Gastroesophageal sphincter (tissue), 4 donors: ENCODE data around the gene CNNM4. TPM values are rescaled to one million over a fixed set of nuclear protein-coding genes. Genes with fewer than 3 reads are reported as not detected.

Source experiments
- ATAC-seq: fragments of 150-250 bp; one replicate; pipeline ENCODE4 v1.9.1; 2016; ENCODE audit warnings: mild to moderate bottlenecking, moderate library complexity
- H3K27ac ChIP-seq, 4 donors: fragments of 200-600 bp; sonication (generic) in 3 of 4; 1 replicate in 3 of 4; 2 replicates in 1 of 4; pipeline ENCODE4 v1.5.1; 2016 to 2019
- H3K27me3 ChIP-seq: fragments of 200-600 bp; sonication (generic); one replicate; pipeline ENCODE4 v1.5.1; 2019
- H3K36me3 ChIP-seq, 2 donors: fragments of 200-600 bp; sonication (generic); one replicate each; pipeline ENCODE4 v1.5.1; 2019; ENCODE audit warnings: control low read depth in 1 of 2
- H3K4me1 ChIP-seq, 3 donors: fragments of 200-600 bp; sonication (generic); 1 replicate in 2 of 3; 2 replicates in 1 of 3; pipeline ENCODE4 v1.5.1; 2016 to 2019; ENCODE audit warnings: control low read depth in 2 of 3
- H3K4me3 ChIP-seq, 2 donors: fragments of 200-600 bp; sonication (generic); one replicate each; pipeline ENCODE4 v1.5.1; 2019; ENCODE audit warnings: mild to moderate bottlenecking in 1 of 2, moderate library complexity in 1 of 2
- H3K9me3 ChIP-seq, 3 donors: fragments of 200-600 bp; sonication (generic); one replicate each; pipeline ENCODE4 v1.5.1; 2017 to 2019; ENCODE audit warnings: control low read depth in 2 of 3
- EP300 ChIP-seq: sonication (generic); formaldehyde crosslinking; IDR thresholded peaks from one replicate; pipeline ENCODE4 v1.6.1; 2017; ENCODE audit warnings: antibody characterized with exemption, mild to moderate bottlenecking
- POLR2A ChIP-seq, 2 donors: fragments of 450-650 bp; IDR thresholded peaks; one replicate each; pipeline ENCODE4 v1.6.1; 2017; ENCODE audit warnings: antibody characterized with exemption in 2 of 2, mild to moderate bottlenecking in 2 of 2, moderate library complexity in 1 of 2
- POLR2AphosphoS5 ChIP-seq: sonication (generic); formaldehyde crosslinking; IDR thresholded peaks from one replicate; pipeline ENCODE4 v1.6.1; 2017; ENCODE audit warnings: antibody characterized with exemption
- WGBS, 2 donors: methylation state at CpG; one replicate each; pipeline ENCODE4 v1.1.5; 2018; ENCODE audit warnings: low coverage in 1 of 2; 5-methylcytosine and 5-hydroxymethylcytosine counted together
- total RNA-seq, 4 donors: library from RNA; depleted of rRNA; stranded (reverse); fragments of >200 nt; gene quantifications; one replicate each; pipeline ENCODE4 v1.1.0, GENCODE V29; 2016
- TF ChIP-seq, protein P1 (sequence below), 4 experiments: fragments of 200-600 bp in 2 of 4; fragments of 450-650 bp in 2 of 4; sonication (generic) in 1 of 4; IDR thresholded peaks; one replicate each; pipeline ENCODE4 v1.5.1; 2017 to 2019; ENCODE audit warnings: antibody characterized with exemption in 4 of 4, mild to moderate bottlenecking in 2 of 4, moderate library complexity in 2 of 4

CNNM4 gene
- 1 to 10 TPM; 2.7 to 6.1 (median 5.5) TPM for total RNA-seq

DNA sequence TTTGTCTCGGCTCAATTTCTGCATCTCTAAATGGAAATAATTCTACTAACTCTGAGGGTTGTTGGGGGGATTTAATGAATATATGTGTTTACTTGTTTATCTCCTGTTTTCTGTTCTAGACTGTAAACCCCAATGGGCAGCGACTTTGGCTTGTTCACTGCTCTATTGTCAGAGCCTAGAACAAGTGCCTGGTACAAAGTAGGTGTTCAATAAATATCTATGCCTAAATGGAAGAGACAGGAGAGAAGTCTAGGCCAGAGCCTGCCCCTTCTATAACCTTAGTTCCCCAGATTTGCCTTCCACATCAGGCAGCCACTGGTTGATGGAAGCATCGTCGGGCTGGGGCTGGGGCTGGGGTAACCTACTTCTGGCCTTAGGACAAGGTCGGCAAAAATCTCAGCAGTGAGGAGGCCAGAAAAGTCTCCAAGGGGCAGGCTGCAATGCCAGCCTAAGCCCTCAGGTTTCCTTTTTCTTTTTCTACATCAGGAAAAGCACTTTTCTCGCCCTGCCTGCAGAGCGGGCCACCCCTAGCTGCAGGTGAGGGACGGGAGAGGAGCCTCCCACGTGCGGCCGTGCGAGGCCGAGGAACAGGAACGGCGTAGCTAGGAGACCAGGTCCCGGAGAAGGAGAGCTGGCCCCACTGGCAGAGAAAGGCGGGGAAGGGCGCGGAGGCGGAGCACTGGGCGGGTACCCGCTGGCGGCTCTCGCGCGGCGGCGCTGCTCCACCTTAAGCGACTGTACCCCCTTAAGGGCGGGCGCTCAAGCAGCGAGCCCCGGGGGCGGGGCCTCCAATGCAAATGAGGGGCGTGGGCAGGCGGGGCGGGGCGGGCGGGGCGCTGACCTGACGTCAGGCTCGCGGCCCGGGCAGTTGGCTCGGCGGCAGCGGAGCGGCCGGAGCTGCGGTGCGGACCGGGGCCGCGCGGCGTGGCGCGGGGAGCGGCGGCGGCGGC is at the start of gene CNNM4:
Gene CNNM4, plus strand, starts transcription at position 867 of the 950 bp plus-strand sequence. CDS start 98 bp downstream, outside the sequence.
- H3K4me3 ChIP-seq = peak within 1 kb of the TSS; percentile 50 to 64
- ATAC-seq = peak; percentile 96
- WGBS, 2 donors = 9 to 80% methylated on average over 2 to 11 of the region's 62 CpGs
- no peaks in the 10 kb centered on the region for H3K36me3 ChIP-seq
- H3K27me3 ChIP-seq = no peaks in the 10 kb centered on the region
- peak within 1 kb of the TSS; percentile 36 to 90 (median 86) for H3K27ac ChIP-seq
- peaks cover 0 to 52% (median 26%) of the 10 kb centered on the region in 3 donors for H3K4me1 ChIP-seq
- TF ChIP-seq EP300 (no peak), POLR2AphosphoS5 (peak; percentile 8), POLR2A (IDR thresholded peaks at IDR 0.05) (no peak)
- TF ChIP-seq, protein P1, sequence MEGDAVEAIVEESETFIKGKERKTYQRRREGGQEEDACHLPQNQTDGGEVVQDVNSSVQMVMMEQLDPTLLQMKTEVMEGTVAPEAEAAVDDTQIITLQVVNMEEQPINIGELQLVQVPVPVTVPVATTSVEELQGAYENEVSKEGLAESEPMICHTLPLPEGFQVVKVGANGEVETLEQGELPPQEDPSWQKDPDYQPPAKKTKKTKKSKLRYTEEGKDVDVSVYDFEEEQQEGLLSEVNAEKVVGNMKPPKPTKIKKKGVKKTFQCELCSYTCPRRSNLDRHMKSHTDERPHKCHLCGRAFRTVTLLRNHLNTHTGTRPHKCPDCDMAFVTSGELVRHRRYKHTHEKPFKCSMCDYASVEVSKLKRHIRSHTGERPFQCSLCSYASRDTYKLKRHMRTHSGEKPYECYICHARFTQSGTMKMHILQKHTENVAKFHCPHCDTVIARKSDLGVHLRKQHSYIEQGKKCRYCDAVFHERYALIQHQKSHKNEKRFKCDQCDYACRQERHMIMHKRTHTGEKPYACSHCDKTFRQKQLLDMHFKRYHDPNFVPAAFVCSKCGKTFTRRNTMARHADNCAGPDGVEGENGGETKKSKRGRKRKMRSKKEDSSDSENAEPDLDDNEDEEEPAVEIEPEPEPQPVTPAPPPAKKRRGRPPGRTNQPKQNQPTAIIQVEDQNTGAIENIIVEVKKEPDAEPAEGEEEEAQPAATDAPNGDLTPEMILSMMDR (IDR thresholded peaks at IDR 0.05) = peak in 2 of 4 experiments; percentile 6 to 8
- H3K9me3 ChIP-seq = no peaks in the 10 kb centered on the region

GRCh38 chr2:96710985-96711384 is 49.7 kb upstream of the CNNM4 start:
- peaks cover 6 to 100% of the 10 kb centered on the region in 2 donors for H3K36me3 ChIP-seq
- TF ChIP-seq POLR2A (IDR thresholded peaks at IDR 0.05) (no peak), EP300 (no peak), POLR2AphosphoS5 (no peak)
- TF ChIP-seq, protein P1 (IDR thresholded peaks at IDR 0.05) = no peak
- WGBS, 2 donors = 70 to 76% methylated on average over 2 to 3 of the region's 3 CpGs
- no peak for ATAC-seq
- H3K9me3 ChIP-seq = no peaks in the 10 kb centered on the region
- H3K27ac ChIP-seq = no peak overlapping the region
- no peaks in the 10 kb centered on the region for H3K27me3 ChIP-seq
- no peaks in the 10 kb centered on the region for H3K4me1 ChIP-seq
- H3K4me3 ChIP-seq = no peak overlapping the region

DNA sequence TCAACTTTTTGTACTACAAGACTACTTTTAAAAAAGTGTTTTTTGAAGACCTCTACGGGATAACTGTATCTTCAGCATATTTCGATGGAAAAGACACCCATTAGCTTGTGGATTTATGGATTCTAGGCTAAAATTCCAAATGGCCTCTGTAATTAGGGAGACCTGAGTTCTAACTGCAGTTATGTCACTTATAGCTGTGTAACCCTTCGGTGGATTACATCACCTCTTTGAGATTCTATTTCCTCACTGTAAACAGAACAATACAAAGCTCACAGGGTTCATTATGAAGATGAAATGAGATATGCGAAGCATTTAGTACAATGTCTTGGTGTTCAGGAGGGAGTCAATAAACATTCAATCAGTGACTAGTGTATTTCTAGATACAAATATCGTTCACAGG is 45.0 kb upstream of the CNNM4 start:
- Histone ChIP-seq H3K36me3 (peaks cover 6 to 99% of the 10 kb centered on the region in 2 donors), H3K27ac (no peak overlapping the region), H3K9me3 (no peaks in the 10 kb centered on the region), H3K4me3 (no peak overlapping the region), H3K4me1 (no peaks in the 10 kb centered on the region), H3K27me3 (no peaks in the 10 kb centered on the region)
- WGBS, 2 donors = 82 to 88% methylated on average over 5 of the region's 5 CpGs
- no peak for ATAC-seq
- TF ChIP-seq POLR2A (IDR thresholded peaks at IDR 0.05) (no peak), POLR2AphosphoS5 (no peak), EP300 (no peak)
- TF ChIP-seq, protein P1 (IDR thresholded peaks at IDR 0.05) = no peak

GRCh38 chr2:96716388-96716787 is 44.3 kb upstream of the CNNM4 start:
- no peak for ATAC-seq
- H3K36me3 ChIP-seq = peaks cover under 1 to 95% of the 10 kb centered on the region in 2 donors
- TF ChIP-seq POLR2AphosphoS5 = no peak
- no peak for TF ChIP-seq POLR2A (IDR thresholded peaks at IDR 0.05)
- TF ChIP-seq EP300 = no peak
- TF ChIP-seq, protein P1 (IDR thresholded peaks at IDR 0.05) = no peak

GRCh38 chr2:96726131-96726530 is 34.6 kb upstream of the CNNM4 start:
- TF ChIP-seq POLR2AphosphoS5 = no peak
- TF ChIP-seq, protein P1 (IDR thresholded peaks at IDR 0.05) = no peak
- TF ChIP-seq EP300 = no peak
- TF ChIP-seq POLR2A (IDR thresholded peaks at IDR 0.05) = no peak
- H3K4me3 ChIP-seq = no peak overlapping the region
- H3K9me3 ChIP-seq = no peaks in the 10 kb centered on the region
- no peaks in the 10 kb centered on the region for H3K27me3 ChIP-seq
- H3K27ac ChIP-seq = no peak overlapping the region
- no peak for ATAC-seq
- WGBS, 2 donors = 81 to 93% methylated on average over 3 to 4 of the region's 4 CpGs
- peaks cover 0 to 91% of the 10 kb centered on the region in 2 donors for H3K36me3 ChIP-seq
- peaks cover 0 to 10% (median 0%) of the 10 kb centered on the region in 3 donors for H3K4me1 ChIP-seq

More at GRCh38 chr2:96716388-96716787, 44.3 kb upstream of the CNNM4 start:
- H3K27ac ChIP-seq = no peak overlapping the region
- no peaks in the 10 kb centered on the region for H3K9me3 ChIP-seq
- H3K4me1 ChIP-seq = no peaks in the 10 kb centered on the region
- no peaks in the 10 kb centered on the region for H3K27me3 ChIP-seq
- no peak overlapping the region for H3K4me3 ChIP-seq
